DMS53 treated with DMSO at 0.1 percent for 48 hours (cell line): ENCODE measurements around the gene NIPAL1.

ENCODE experiments used
- DNase-seq: peaks from one replicate; lab custom pipeline; 2025; ENCODE audit not compliant: unreplicated experiment; lab: John Stamatoyannopoulos, UW

Gene NIPAL1

GRCh38 chr4:48058617-48059530, 42.3 kb downstream of the NIPAL1 start:
- DNase-seq, result no peak

GRCh38 chr4:48064349-48064748, 47.8 kb downstream of the NIPAL1 start:
- no peak for DNase-seq

GRCh38 chr4:48065587-48066052, 49.0 kb downstream of the NIPAL1 start:
- DNase-seq, result no peak

- DNase-seq, result no peak
Measured at GRCh38 chr4:48067536-48067935, 51.0 kb downstream of the NIPAL1 start.

- DNase-seq, result no peak
Measured at GRCh38 chr4:48068182-48068581, 51.6 kb downstream of the NIPAL1 start.

- DNase-seq, result no peak
Measured at GRCh38 chr4:48069026-48069425, 52.5 kb downstream of the NIPAL1 start.

GRCh38 chr4:48071191-48071590, 54.6 kb downstream of the NIPAL1 start:
- DNase-seq, result no peak

- DNase-seq, result no peak
Measured at GRCh38 chr4:48073567-48074103, 57.1 kb downstream of the NIPAL1 start.

- DNase-seq, result peak; percentile 53
Measured at GRCh38 chr4:48074657-48075056, 58.1 kb downstream of the NIPAL1 start.

GRCh38 chr4:48078425-48078824, 61.9 kb downstream of the NIPAL1 start:
- DNase-seq, result no peak

- DNase-seq, result no peak
Measured at GRCh38 chr4:48078862-48079655, 62.5 kb downstream of the NIPAL1 start.

GRCh38 chr4:48079972-48080391, 63.4 kb downstream of the NIPAL1 start:
- peak; percentile 49 for DNase-seq

- DNase-seq, result no peak
Measured at GRCh38 chr4:48081196-48081595, 64.6 kb downstream of the NIPAL1 start.

- DNase-seq, result no peak
Measured at GRCh38 chr4:48082956-48083355, 66.4 kb downstream of the NIPAL1 start.

- DNase-seq, result no peak
Measured at GRCh38 chr4:48085821-48086589, 69.4 kb downstream of the NIPAL1 start.
